ENCODE results near the gene RPAP3. TPM values are rescaled to one million over a fixed set of nuclear protein-coding genes. Genes with fewer than 3 reads are reported as not detected.

The RPAP3 gene
- total RNA-seq, 4 donors from 2014 or later, result 10.5 to 14.2 (median 12.7) TPM

GRCh38 chr12:47751561-47751960, 45.7 kb upstream of the RPAP3 start:
- ATAC-seq (ENCODE audit: low FRiP score), result no peak
- TF ChIP-seq CTCF (IDR thresholded peaks at IDR 0.05), result no peak
- no peak for DNase-seq (ENCODE audit: low spot score)

- DNase-seq (ENCODE audit: low spot score), result no peak
- TF ChIP-seq CTCF (IDR thresholded peaks at IDR 0.05), result no peak
- ATAC-seq (ENCODE audit: low FRiP score), result no peak
These were observed 45.2 kb upstream of the RPAP3 start for GRCh38 chr12:47750916-47751470.

GRCh38 chr12:47750229-47750798, 44.5 kb upstream of the RPAP3 start:
- no peak for TF ChIP-seq CTCF (IDR thresholded peaks at IDR 0.05)
- DNase-seq (ENCODE audit: low spot score) (no peak), ATAC-seq (ENCODE audit: low FRiP score) (no peak)

- DNase-seq (ENCODE audit: low spot score) (no peak), ATAC-seq (ENCODE audit: low FRiP score) (no peak)
- no peak for TF ChIP-seq CTCF (IDR thresholded peaks at IDR 0.05)
These were observed 43.1 kb upstream of the RPAP3 start for GRCh38 chr12:47748899-47749298.

GRCh38 chr12:47748507-47748828, 42.6 kb upstream of the RPAP3 start:
- TF ChIP-seq CTCF (IDR thresholded peaks at IDR 0.05), result no peak
- ATAC-seq (ENCODE audit: low FRiP score) (no peak), DNase-seq (ENCODE audit: low spot score) (no peak)

GRCh38 chr12:47747596-47748506, 42.0 kb upstream of the RPAP3 start:
- no peak for DNase-seq (ENCODE audit: low spot score)
- no peak for ATAC-seq (ENCODE audit: low FRiP score)
- TF ChIP-seq CTCF (IDR thresholded peaks at IDR 0.05), result no peak
